GM15510 (cell line): ENCODE data around the gene CCNF.

ENCODE experiments used
- POLR2A ChIP-seq: IDR thresholded peaks from 3 replicates; pipeline ENCODE4 v1.6.1; 2011; ENCODE audit warnings: borderline replicate concordance; ENCODE audit not compliant: insufficient read length; ENCODE audit errors: extremely low read depth

CCNF gene

GRCh38 chr16:2424061-2425007 lies 4.9 kb upstream of the CCNF start:
- no peak for TF ChIP-seq POLR2A

GRCh38 chr16:2425008-2425518 lies 4.2 kb upstream of the CCNF start:
- TF ChIP-seq POLR2A = no peak

DNA sequence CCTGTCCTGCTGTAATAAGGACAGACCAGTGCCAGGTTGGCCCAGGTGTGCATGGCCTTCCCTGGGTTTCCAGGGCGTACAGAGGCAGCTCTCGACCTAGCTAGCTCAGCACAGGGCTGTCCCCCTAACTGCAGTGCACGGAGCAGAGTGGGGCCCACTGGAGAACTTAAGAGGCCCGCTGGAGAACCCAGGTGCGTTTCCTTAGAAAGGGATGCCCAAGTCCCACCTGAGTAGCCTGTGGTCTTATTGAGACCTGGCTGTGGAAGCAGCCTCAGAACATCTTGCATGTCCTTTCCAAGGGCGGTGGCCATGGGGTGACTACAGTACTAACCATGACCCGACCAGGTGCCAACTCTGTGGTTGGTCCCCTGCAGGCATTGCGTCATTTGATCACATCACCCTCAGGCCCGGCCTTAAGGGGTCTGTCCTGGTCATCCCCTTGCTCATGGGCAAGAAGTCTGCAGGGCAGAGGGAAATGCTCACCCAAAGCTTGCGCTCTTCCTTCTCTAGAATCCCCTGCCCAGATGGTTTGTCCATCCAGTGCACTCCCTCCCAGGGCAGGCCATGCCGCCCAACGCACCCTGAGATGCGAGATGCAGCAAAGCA lies 3.3 kb upstream of the CCNF start:
- TF ChIP-seq POLR2A = no peak

- no peak for TF ChIP-seq POLR2A
Measured at GRCh38 chr16:2426941-2427361, 2.3 kb upstream of the CCNF start.

GRCh38 chr16:2427526-2427925 lies 1.7 kb upstream of the CCNF start:
- no peak for TF ChIP-seq POLR2A

- TF ChIP-seq POLR2A = no peak
Measured at GRCh38 chr16:2428051-2428783, 1.0 kb upstream of the CCNF start.

- TF ChIP-seq POLR2A = no peak
Measured at GRCh38 chr16:2428784-2429033, 538 bp upstream of the CCNF start.

DNA sequence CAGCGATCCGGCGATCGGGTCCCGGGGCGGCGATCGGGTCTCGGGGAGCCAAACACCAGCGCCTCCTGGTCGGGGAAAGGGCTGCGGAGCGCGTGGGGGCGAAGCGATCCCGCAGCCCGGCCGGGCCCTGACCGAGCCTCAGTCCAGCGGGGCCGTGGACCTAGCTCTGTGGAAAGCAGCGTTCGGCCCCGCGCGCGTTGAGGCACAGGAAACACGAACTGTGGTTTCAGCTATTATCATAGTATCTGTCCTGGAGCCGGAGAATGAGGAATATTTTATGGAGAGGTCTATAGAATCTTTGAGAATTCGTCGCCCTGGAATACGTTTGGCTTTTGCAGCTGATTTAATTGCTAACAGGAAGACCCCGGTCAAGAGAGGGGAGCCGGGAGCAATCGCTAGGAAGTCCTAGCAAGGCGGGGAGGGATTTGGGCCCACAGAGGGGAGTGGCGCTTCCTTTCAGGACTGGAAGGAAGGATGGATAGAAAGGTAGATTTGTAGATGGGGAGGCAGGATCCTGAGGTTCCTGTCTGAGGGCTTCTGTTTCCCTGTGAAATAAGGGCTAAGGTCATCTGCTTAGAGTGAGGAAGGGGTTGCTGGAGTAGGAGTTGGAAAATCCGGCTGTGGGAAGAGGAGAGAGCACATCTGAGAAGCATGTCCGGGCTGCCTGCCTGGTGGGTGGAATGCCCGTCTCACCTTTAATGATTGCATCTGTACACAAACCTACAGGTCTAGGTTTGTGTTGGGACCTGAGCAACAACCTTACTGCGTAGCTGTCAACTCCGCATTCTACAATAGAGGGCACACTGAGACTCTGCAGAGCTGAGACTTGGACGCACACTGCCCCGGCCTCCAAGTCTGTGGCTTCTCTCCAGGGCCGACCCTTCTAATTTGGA lies 770 bp downstream of the CCNF start:
- no peak for TF ChIP-seq POLR2A

GRCh38 chr16:2432286-2432685 lies 3.0 kb downstream of the CCNF start:
- TF ChIP-seq POLR2A = no peak

GRCh38 chr16:2432801-2433505 lies 3.7 kb downstream of the CCNF start:
- TF ChIP-seq POLR2A = no peak

GRCh38 chr16:2436110-2436509 lies 6.9 kb downstream of the CCNF start:
- TF ChIP-seq POLR2A = no peak

GRCh38 chr16:2437032-2437790 lies 8.0 kb downstream of the CCNF start:
- no peak for TF ChIP-seq POLR2A

GRCh38 chr16:2438121-2438520 lies 8.9 kb downstream of the CCNF start:
- no peak for TF ChIP-seq POLR2A
